ENCODE results near the gene ROBO1. TPM values are rescaled to one million over a fixed set of nuclear protein-coding genes. Genes with fewer than 3 reads are reported as not detected.

The ROBO1 gene
- total and polyA plus RNA-seq, 2 donors (not counting 1 experiment from before 2014, with no cell fraction given) = 0.27 to 3.2 TPM

- H3K27ac Mint-ChIP-seq = no peak overlapping the region
- no CpG with 5 or more reads among the region's 1 CpG for WGBS (ENCODE audit: insufficient coverage)
- intact Hi-C loops (cut with micrococcal nuclease) = no loop called here
Measured at GRCh38 chr3:79564192-79564591, 203.6 kb downstream of the ROBO1 start.

GRCh38 chr3:79560698-79561097 lies 207.1 kb downstream of the ROBO1 start:
- Mint-ChIP-seq H3K4me1 (no peaks in the 10 kb centered on the region), H3K9me3 (ENCODE audit: insufficient read depth) (peaks cover 3% of the 10 kb centered on the region), H3K27me3 (no peaks in the 10 kb centered on the region), H3K27ac (no peak overlapping the region), H3K4me3 (no peak overlapping the region)
- no peaks in the 10 kb centered on the region for H3K36me3 ChIP-seq (replicated peaks in 1 of 2; ENCODE audit: control extremely low read depth in 1 of 2, control insufficient read depth in 1 of 2, extremely low read depth in 1 of 2, insufficient read depth in 2 of 2, low read length in 1 of 2)
- CTCF ChIA-PET = no interaction called here
- POLR2A ChIA-PET = no interaction called here
- H3K9ac ChIP-seq (ENCODE audit: low read length) = no peak overlapping the region
- H4K20me1 ChIP-seq (ENCODE audit: control insufficient read depth, insufficient read depth, low read length, poor library complexity, severe bottlenecking) = no peaks in the 10 kb centered on the region
- TF ChIP-seq CTCF (IDR thresholded peaks at IDR 0.05) (no peak), EZH2 (IDR thresholded peaks at IDR 0.05; ENCODE audit: borderline replicate concordance, insufficient read depth, low read depth, low read length, poor library complexity, severe bottlenecking) (no peak)
- H3K79me2 ChIP-seq (ENCODE audit: control insufficient read depth, insufficient read depth, low read length) = no peaks in the 10 kb centered on the region
- no peak for ATAC-seq (ENCODE audit: low read depth)
- H3K27me3 ChIP-seq (replicated peaks in 1 of 4; ENCODE audit: control extremely low read depth in 1 of 4, control insufficient read depth in 3 of 4, insufficient read depth in 4 of 4, low read length in 3 of 4) = no peaks in the 10 kb centered on the region
- H3K4me2 ChIP-seq (replicated peaks; ENCODE audit: low read depth, low read length, poor library complexity, severe bottlenecking) = no peak overlapping the region
- no peak for DNase-seq
- intact Hi-C loops (cut with micrococcal nuclease) = no loop called here
- H3K4me1 ChIP-seq (ENCODE audit: control insufficient read depth in 2 of 2, insufficient read depth in 2 of 2, low read length in 2 of 2) = no peaks in the 10 kb centered on the region
- H3K9me3 ChIP-seq (ENCODE audit: control extremely low read depth in 1 of 3, control insufficient read depth in 2 of 3, insufficient read depth in 1 of 3, low read length in 2 of 3) = no peaks in the 10 kb centered on the region
- H3K4me3 ChIP-seq (ENCODE audit: control extremely low read depth in 1 of 5, extremely low read depth in 1 of 5, insufficient read depth in 1 of 5, low read depth in 2 of 5, low read length in 4 of 5) = no peak overlapping the region
- 86% methylated on average over 2 of the region's 4 CpGs for WGBS (ENCODE audit: insufficient coverage)
- H2AFZ ChIP-seq (ENCODE audit: insufficient read depth, low read depth, low read length, poor library complexity, severe bottlenecking) = no peak overlapping the region
- H3K27ac ChIP-seq (ENCODE audit: low read length in 2 of 2) = no peak overlapping the region

More at GRCh38 chr3:79564192-79564591, 203.6 kb downstream of the ROBO1 start:
- no peak overlapping the region for H3K9ac ChIP-seq (ENCODE audit: low read length)
- Mint-ChIP-seq H3K27me3 (no peaks in the 10 kb centered on the region), H3K4me3 (no peak overlapping the region), H3K4me1 (no peaks in the 10 kb centered on the region), H3K9me3 (ENCODE audit: insufficient read depth) (peaks cover 3% of the 10 kb centered on the region)
- no peaks in the 10 kb centered on the region for H3K4me1 ChIP-seq (ENCODE audit: control insufficient read depth in 2 of 2, insufficient read depth in 2 of 2, low read length in 2 of 2)
- ATAC-seq (ENCODE audit: low read depth) (no peak), DNase-seq (no peak)
- H3K36me3 ChIP-seq (replicated peaks in 1 of 2; ENCODE audit: control extremely low read depth in 1 of 2, control insufficient read depth in 1 of 2, extremely low read depth in 1 of 2, insufficient read depth in 2 of 2, low read length in 1 of 2) = no peaks in the 10 kb centered on the region
- no peak for TF ChIP-seq EZH2 (IDR thresholded peaks at IDR 0.05; ENCODE audit: borderline replicate concordance, insufficient read depth, low read depth, low read length, poor library complexity, severe bottlenecking)
- no peak for TF ChIP-seq CTCF (IDR thresholded peaks at IDR 0.05)
- no peaks in the 10 kb centered on the region for H3K27me3 ChIP-seq (replicated peaks in 1 of 4; ENCODE audit: control extremely low read depth in 1 of 4, control insufficient read depth in 3 of 4, insufficient read depth in 4 of 4, low read length in 3 of 4)
- H2AFZ ChIP-seq (ENCODE audit: insufficient read depth, low read depth, low read length, poor library complexity, severe bottlenecking) = no peak overlapping the region
- no peaks in the 10 kb centered on the region for H3K79me2 ChIP-seq (ENCODE audit: control insufficient read depth, insufficient read depth, low read length)
- no peak overlapping the region for H3K4me2 ChIP-seq (replicated peaks; ENCODE audit: low read depth, low read length, poor library complexity, severe bottlenecking)
- POLR2A ChIA-PET = no interaction called here
- H3K27ac ChIP-seq (ENCODE audit: low read length in 2 of 2) = no peak overlapping the region
- no peaks in the 10 kb centered on the region for H4K20me1 ChIP-seq (ENCODE audit: control insufficient read depth, insufficient read depth, low read length, poor library complexity, severe bottlenecking)
- no peak overlapping the region for H3K4me3 ChIP-seq (ENCODE audit: control extremely low read depth in 1 of 5, extremely low read depth in 1 of 5, insufficient read depth in 1 of 5, low read depth in 2 of 5, low read length in 4 of 5)
- no peaks in the 10 kb centered on the region for H3K9me3 ChIP-seq (ENCODE audit: control extremely low read depth in 1 of 3, control insufficient read depth in 2 of 3, insufficient read depth in 1 of 3, low read length in 2 of 3)
- CTCF ChIA-PET = no interaction called here

Data from B cell (primary cell).